GM15510 (cell line): ENCODE measurements around the gene RPLP1.

Experiments
- POLR2A ChIP-seq: IDR thresholded peaks from 3 replicates; pipeline ENCODE4 v1.6.1; 2011; ENCODE audit warnings: borderline replicate concordance; ENCODE audit not compliant: insufficient read length; ENCODE audit errors: extremely low read depth

The RPLP1 gene

DNA sequence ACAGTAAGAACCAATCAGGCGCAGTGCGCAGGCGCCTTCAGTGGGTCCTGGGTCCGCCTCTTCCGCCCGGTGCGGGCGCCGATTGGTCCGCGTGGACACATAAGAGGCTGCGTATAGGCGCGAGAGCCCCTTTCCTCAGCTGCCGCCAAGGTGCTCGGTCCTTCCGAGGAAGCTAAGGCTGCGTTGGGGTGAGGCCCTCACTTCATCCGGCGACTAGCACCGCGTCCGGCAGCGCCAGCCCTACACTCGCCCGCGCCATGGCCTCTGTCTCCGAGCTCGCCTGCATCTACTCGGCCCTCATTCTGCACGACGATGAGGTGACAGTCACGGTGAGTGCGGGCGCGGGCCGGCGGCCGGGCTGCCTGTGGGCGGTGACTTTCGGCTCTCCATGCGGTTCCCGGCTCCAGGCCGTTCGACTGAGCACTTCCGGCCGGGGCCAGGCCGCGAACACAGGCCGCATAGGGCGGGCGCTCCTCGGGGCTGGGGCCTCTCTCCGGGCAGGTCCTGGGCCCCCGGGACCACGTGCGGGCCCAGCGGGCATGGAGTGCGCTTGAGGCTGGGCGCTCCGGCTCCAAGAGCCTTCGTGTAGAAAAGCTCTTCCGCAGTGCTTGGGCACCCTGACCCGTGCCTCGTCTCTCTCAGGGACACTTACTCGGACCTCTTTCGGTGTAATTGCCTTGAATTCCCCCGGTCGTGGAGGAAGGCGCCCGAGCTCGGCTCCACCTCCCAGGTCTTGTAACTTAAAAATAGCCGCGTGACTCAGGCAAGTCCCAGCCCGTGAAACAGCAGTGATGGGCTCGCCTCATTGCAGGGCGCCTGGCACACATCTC lies at the start of gene RPLP1:
TSS of gene RPLP1 (plus strand) at position 127 of the 830 bp plus-strand sequence. CDS start at position 258, 131 bp downstream.
- TF ChIP-seq POLR2A, result peak; percentile 100

DNA sequence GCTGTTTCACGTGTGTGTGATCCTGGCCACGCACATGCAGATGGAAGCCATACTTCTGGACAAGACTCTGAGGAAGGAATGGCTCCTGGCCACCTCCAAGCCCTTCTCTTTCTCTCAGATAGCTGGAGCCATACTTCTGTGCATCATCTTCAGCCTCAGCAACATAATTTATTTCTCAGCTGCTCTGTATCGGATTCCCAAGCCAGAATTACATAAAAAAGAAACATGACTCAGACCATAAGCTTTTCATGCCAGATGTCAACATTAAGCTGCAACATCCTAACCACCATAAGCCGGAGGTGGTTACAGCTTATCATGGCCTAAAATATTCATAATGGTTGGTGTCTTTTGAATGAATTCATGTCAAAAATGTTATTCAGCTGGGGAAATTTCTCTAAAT lies 49.0 kb upstream of the RPLP1 start:
- no peak for TF ChIP-seq POLR2A

DNA sequence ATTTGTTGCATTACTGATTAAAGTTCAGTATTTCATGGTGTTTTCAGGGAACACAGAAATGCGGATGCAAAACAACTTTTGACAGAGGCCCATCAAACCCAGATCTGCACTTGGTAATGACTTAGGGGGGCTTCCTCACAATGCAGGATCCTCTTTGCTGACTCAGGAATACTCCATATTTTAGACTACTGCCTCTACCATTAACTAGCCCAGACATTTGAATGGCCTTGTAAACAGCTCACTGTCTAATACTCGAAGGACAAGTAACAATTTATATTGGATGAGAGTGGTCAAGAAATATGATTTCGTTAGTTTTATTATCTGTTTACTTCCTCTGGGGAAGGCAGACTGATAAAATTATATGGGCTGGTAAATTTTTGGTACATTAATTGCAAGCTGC lies 47.5 kb upstream of the RPLP1 start:
- no peak for TF ChIP-seq POLR2A

DNA sequence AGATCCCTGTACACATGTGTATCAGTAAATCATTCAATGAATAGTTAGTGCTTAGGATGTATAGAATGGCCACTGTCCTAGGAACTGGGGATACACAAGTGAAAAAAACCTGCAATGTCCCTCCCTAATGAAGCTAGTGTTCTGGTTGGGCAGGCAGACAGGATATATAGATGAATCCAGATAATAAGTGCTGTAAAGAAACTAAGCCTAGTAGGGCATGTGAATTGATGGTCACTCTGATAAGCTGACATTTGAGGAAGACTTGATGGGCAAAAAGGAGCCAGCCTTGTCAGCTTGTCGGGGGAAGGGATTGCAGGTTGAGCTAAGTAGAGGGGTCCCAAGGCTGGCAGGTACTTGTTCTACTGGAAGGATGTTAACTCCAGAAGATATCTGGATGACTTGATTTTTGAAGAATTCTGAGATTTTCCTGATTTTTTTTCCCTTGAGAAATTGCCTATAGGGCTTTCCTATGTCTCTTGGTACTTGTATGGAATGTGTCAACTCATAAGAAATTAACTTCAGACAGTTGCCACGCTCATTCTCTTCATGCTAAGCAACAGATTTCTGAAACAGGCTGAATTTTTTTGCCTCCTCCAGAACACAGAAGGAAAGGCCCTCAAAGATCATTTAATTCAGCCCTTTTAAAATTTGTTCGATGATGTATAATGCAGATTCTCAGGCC lies 44.8 kb upstream of the RPLP1 start:
- TF ChIP-seq POLR2A, result no peak

DNA sequence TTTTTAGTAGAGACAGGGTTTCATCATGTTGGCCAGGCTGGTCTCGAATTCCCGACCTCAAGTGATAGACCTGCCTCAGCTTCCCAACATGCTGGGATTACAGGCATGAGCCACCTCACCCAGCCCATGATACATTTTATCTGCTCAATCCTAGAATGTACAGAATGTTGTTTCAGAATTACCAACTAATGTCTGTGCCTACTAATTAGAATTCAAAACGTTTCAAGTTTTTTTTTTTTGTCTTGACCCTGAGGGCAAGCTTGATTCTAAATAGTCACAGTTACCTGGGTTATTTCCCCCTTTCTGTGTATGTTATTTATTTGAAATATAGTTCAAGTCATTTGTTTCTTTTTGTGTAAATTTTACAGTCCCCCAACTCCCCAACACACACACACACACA lies 43.8 kb upstream of the RPLP1 start:
- TF ChIP-seq POLR2A, result no peak

DNA sequence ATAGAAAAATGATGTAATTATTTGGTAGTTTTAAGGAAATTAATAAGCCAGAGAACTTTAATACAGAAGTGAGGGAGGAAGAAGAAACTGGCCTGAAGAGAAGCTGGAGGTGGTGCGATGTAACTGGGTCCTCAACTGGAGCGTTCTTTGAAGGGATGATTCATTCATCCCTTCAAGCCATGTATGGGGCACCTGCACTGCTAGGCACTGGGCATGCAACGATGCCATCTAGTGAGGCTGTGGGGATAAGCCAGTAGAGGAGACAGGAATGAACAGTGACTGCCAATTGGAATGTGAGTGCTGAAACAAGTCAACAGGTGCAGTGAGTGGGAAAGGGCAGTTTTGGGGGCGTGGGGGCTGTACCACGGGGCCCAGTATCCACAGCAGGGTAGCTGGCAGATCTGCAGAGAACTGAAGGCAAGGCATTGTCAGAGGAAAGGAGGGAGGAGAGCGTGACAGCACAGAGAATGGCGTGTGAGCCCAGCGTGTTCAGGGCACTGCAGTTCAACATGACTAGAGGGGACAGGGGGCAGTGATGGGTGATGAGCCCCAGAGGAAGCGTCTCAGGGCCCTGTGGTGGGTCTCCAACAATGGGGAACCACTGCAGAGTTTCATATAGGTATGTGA lies 42.3 kb upstream of the RPLP1 start:
- no peak for TF ChIP-seq POLR2A

DNA sequence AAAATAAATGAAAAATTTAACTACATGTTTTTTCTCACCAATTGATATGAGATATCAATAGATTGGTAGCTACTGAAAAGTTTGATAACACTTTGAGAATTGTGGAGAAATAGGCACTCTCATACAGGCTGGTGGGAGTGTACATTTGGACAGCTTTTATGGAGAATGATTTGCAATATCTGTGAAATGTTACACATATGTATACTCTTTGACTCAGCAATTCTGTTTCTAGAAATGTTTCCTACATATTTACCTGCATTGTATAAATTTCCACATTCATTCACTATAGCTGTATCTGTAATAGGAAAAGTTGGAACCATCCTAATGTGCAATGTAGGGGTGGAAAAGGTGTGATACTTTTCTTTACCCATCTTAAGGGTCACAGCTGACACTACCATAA lies 40.3 kb upstream of the RPLP1 start:
- TF ChIP-seq POLR2A, result no peak

DNA sequence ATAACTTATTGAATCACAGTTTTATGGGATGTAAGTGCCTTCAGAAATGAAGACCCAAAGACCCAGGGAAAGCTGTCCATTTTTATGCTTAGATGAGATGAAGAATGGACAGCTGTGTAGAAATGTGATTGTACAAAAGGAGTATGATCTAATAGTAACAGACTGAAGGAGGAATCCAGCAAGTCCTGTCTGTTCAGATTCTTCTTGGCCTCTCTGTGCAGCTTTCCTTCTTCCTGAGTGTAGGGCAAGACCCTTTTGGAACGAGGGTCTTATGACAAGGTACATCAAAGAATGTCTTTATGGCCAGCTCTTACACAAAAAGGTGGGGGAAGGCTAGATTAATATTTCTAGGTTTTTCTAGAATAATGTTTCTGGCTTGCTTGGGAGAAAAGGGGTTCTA lies 39.9 kb upstream of the RPLP1 start:
- no peak for TF ChIP-seq POLR2A

DNA sequence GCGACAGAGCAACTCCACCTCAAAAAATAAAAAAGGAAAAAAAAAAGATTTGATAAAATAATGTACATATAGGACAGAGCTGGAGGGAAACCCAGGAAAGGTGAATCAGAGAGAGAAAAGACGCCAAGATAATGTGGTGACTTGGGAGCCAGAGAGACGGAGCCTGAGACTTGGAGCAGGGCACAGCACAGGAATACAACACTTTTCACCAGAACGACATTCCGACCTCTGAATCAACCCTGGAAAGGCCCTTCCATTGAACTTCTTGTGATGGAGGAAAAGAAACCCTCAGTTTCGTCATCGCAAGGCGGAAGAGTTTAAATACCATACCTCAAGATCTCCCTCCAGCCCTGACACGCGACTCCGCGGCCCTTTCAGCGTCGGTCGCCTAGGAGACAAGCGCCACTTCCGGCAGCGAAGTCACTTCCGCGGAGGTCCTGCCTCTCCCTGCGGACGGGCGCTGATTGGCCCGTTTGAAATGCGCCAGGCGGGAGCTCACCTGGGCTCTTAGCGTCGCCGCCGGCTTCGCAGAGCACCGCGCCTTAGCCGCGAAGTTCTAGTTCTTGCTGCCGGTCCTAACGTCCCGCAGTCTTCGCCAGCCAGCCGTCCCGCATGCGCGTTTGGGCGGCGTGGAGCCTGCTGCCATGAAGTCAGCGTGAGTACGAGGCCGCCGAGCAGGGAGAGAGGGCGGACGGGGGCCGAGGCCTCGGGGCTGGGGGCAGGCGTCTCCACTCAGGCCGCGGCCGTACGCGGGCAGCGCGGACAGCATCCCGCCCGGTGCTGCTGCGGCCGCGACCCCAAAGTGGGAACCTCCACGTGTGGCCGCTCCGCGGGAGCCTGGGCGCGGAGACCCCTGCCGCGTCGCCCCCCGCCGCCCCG lies 38.6 kb upstream of the RPLP1 start, which contains the start of gene KIF23:
TSS of gene KIF23 (plus strand) at position 528 of the 879 bp plus-strand sequence. CDS start at position 645, 117 bp downstream.
- peak; percentile 72 for TF ChIP-seq POLR2A

DNA sequence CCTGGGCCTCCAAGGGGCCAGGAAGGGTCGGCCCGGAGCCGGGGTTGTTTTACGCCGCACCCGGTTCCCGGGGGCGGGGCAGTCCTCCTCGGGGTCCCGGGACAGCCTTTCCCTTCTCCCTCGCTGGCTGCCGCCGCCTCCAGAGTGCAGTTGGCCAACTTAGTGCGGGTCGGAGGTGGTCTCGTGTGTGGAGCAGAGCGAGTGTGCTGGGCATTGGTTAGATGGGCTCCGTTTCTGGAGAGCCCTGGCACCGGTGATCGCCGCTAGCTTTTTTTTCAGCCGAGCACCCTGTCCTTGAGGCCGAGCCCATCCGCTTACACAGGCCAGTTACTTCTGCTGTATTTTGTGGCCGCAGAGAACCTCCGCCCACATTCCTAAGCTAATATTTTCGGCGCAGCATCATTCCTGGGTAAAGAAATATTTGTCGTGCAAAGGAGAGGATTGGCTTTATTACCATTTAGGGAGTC lies 37.9 kb upstream of the RPLP1 start:
- TF ChIP-seq POLR2A, result no peak

DNA sequence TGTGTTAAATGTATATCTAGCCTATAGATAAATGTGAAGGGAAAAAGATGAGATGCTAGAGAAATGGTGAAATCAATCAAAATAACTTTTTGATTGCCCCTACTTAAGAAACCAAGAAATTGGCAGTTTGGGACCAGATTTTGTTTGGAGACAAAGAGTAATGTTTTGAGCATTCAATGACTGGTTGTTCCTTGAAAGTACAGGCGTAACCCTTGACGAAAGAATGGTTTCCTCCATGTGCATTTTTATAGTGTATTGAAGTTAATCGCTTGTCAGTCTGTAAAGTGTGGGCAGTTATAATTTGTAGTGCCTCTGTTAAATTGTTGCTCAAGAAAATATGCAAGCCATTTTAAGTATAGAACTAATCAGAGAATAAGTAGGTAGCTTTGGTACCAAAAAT lies 37.2 kb upstream of the RPLP1 start:
- no peak for TF ChIP-seq POLR2A

DNA sequence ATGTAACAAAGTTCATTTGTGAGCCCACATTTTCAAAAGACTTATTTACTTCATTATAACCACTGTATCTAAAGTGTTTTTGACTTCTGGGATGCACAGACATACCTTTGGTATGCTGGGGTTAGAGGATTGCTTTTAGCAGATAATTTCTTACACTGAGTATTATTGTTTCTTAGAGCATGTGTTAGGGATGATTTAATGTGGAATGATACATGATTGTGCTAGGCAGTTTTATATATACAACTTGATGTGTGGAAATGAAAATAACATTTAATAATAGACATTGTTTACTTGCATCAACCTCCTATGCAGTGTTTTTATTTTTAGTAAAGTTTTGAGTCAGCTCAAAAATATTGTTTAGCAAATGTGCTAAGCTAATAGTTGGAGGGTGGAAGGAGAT lies 35.0 kb upstream of the RPLP1 start:
- TF ChIP-seq POLR2A, result no peak

DNA sequence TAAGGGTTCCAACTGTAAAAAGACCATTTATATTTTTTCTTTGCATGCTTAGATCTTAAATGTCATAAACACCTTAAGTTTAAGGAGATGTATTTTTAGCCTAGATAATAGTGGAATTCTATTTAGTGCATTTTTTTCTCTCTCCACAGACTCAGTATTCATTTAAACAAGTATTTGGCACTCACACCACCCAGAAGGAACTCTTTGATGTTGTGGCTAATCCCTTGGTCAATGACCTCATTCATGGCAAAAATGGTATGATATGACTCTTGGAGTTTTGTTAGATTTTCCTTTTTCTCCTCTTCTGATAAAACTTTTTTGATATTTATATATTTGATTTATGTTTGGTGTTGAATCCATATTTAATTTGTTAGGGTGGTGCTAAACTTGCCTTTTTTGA lies 31.1 kb upstream of the RPLP1 start:
- no peak for TF ChIP-seq POLR2A

DNA sequence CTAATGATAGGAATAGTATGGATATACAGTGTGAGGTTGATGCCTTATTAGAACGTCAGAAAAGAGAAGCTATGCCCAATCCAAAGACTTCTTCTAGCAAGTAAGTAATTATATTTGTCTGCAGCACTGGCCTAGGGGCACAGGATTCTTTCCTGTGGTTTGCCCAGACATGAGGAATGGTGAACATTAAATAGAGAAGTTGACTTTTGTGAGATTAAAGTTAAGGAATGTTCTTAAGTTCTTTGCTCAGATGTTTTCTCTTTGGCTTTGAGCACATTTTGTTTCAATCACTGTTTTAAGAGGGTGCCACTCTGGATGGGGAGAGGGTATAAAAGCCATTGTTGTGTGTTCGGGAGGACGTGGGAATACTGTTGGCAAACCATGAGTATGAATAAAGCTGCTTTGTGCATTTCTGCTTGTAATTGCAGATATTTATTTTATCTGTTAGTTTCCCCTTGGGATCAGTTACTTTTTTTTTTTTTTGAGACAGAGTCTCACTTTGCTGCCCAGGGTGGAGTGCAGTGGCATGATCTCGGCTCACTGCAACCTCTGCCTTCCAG lies 30.2 kb upstream of the RPLP1 start:
- TF ChIP-seq POLR2A, result no peak
